Activated naive CD4-positive, alpha-beta T cell treated with anti-CD3 and anti-CD28 coated beads, Interleukin-2, amount 50 U/mL, for 16 hours (primary cell): ENCODE measurements around the gene C15orf40.
"Not testable (repeated sequence)": the region's sequence is repeated elsewhere in the genome, so short reads cannot be mapped to it uniquely, and the experiment has no call there.

ENCODE experiments used
- DNase-seq: peaks from one replicate; pipeline ENCODE4 v3.0.0-alpha.2; 2020

C15orf40 gene

GRCh38 chr15:82950746-82951370, 60.6 kb downstream of the C15orf40 start:
- no peak for DNase-seq

- DNase-seq = no peak
Measured at GRCh38 chr15:82950295-82950694, 61.1 kb downstream of the C15orf40 start.

- no peak for DNase-seq
Measured at GRCh38 chr15:82946155-82946701, 65.2 kb downstream of the C15orf40 start.

GRCh38 chr15:82945326-82945725, 66.1 kb downstream of the C15orf40 start:
- DNase-seq = no peak

- DNase-seq = no peak
Measured at GRCh38 chr15:82944821-82945220, 66.6 kb downstream of the C15orf40 start.

- no peak for DNase-seq
Measured at GRCh38 chr15:82944056-82944455, 67.4 kb downstream of the C15orf40 start.

- DNase-seq = no peak
Measured at GRCh38 chr15:82943176-82943575, 68.3 kb downstream of the C15orf40 start.

- no peak for DNase-seq
Measured at GRCh38 chr15:82942691-82943090, 68.7 kb downstream of the C15orf40 start.

GRCh38 chr15:82939678-82940077, 71.8 kb downstream of the C15orf40 start:
- not testable (repeated sequence) for DNase-seq
